ENCODE data around the gene LRCH3. TPM values are rescaled to one million over a fixed set of nuclear protein-coding genes. Genes with fewer than 3 reads are reported as not detected.

The LRCH3 gene
- total RNA-seq, 1 experiment from 2014 or later = 56.4 TPM

GRCh38 chr3:197742787-197743186 lies 48.3 kb upstream of the LRCH3 start:
- H3T11ph ChIP-seq (ENCODE audit: low read length) = no peak overlapping the region
- H2AFZ ChIP-seq (ENCODE audit: low read length) = no peak overlapping the region
- H3K27me3 Mint-ChIP-seq (ENCODE audit: low read depth) = no peaks in the 10 kb centered on the region; the same call in 1 of the 2 replicates
- H2BK20ac ChIP-seq (ENCODE audit: low read depth, low read length, poor library complexity, severe bottlenecking) = no peak overlapping the region
- DNase-seq = no peak
- H3K9ac ChIP-seq (ENCODE audit: extremely low read depth, insufficient read length, low read length) = no peak overlapping the region
- H3K18ac ChIP-seq (ENCODE audit: insufficient read length, low read depth, low read length) = no peak overlapping the region
- peaks cover 0 to 8% of the 10 kb centered on the region in 2 experiments; a peak in 2 of 5 replicates for H3K9me3 Mint-ChIP-seq
- no peak overlapping the region for H2BK5ac ChIP-seq (ENCODE audit: insufficient read length, low read length)
- H3K36me3 Mint-ChIP-seq (ENCODE audit: insufficient read depth in 1 of 3, low read depth in 3 of 3) = no peaks in the 10 kb centered on the region
- no peak overlapping the region for H2BK12ac ChIP-seq (ENCODE audit: insufficient read length, low read depth, low read length)
- no peaks in the 10 kb centered on the region for H3K27me3 ChIP-seq (ENCODE audit: insufficient read depth, low read length)
- H2BK120ac ChIP-seq (ENCODE audit: low read depth, low read length, poor library complexity, severe bottlenecking) = no peak overlapping the region
- H4K5ac ChIP-seq (ENCODE audit: insufficient read length, low read depth, low read length) = no peak overlapping the region
- H3K56ac ChIP-seq (ENCODE audit: insufficient read length, low read depth, low read length) = no peak overlapping the region
- no peak overlapping the region for H3K14ac ChIP-seq (ENCODE audit: insufficient read depth, low read length)
- H2AK5ac ChIP-seq (ENCODE audit: insufficient read length, low read length) = no peak overlapping the region
- no peaks in the 10 kb centered on the region for H3K79me1 ChIP-seq (ENCODE audit: insufficient read depth, low read depth, low read length, poor library complexity, severe bottlenecking)
- no peaks in the 10 kb centered on the region; the same call in 1 of the 2 replicates for H3K4me1 ChIP-seq (ENCODE audit: insufficient read depth, low read length)
- H3K9me3 ChIP-seq (ENCODE audit: control insufficient read depth, low read depth, low read length) = no peaks in the 10 kb centered on the region
- H3K4me2 ChIP-seq (ENCODE audit: insufficient read depth, insufficient read length, low read length) = no peak overlapping the region
- H3K23ac ChIP-seq (ENCODE audit: insufficient read length, low read depth, low read length) = no peak overlapping the region
- TF ChIP-seq CTCF (conservative IDR thresholded peaks at IDR 0.05) = no peak
- H3K4ac ChIP-seq (ENCODE audit: low read depth, low read length) = no peak overlapping the region
- H4K20me1 ChIP-seq (ENCODE audit: control insufficient read depth, insufficient read depth, insufficient read length) = no peaks in the 10 kb centered on the region
- H4K91ac ChIP-seq (ENCODE audit: insufficient read length, low read depth, low read length) = no peak overlapping the region
- no peak overlapping the region for H3K4me3 Mint-ChIP-seq
- no peaks in the 10 kb centered on the region for H3K79me2 ChIP-seq (ENCODE audit: insufficient read depth, low read length)
- WGBS (ENCODE audit: extremely low coverage, insufficient read length, low lambda C conversion rate) = no CpG with 5 or more reads among the region's 3 CpGs
- peaks cover 6 to 8% of the 10 kb centered on the region in 2 experiments for H3K4me1 Mint-ChIP-seq
- H4K8ac ChIP-seq (replicated peaks; ENCODE audit: insufficient read length, low read depth, low read length) = no peak overlapping the region
- no peaks in the 10 kb centered on the region for H3K23me2 ChIP-seq (ENCODE audit: insufficient read length, low read depth, low read length, poor library complexity, severe bottlenecking)
- H2BK15ac ChIP-seq (ENCODE audit: low read depth, low read length) = no peak overlapping the region
- H3K27ac Mint-ChIP-seq = no peak overlapping the region
- H3K27ac ChIP-seq (ENCODE audit: insufficient read length, low read depth, low read length) = no peak overlapping the region
